GM04503 (cell line): ENCODE data around the gene KMT2C.

Experiments
- DNase-seq: peaks from one replicate; pipeline ENCODE4 v3.0.0-alpha.2; 2012; ENCODE audit warnings: low read depth

KMT2C gene

DNA sequence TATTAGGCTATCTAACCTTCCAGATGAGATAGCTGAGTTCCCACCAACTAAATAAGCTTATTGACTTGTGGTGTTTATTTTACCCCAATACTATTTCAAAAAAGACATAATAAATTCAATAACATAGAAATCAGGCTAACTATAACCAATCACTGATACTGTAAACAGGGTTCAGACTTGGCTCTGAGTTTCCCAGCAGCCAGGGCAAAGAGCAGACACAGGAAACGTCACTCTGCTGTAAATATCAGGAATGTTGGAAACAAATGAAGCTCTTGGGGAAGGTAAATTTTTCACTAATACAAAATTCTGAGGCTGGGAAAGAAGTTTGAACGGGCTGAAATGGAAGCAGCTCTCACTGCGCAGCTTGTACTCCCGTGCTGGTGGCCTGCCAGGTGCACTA lies 295.7 kb downstream of the KMT2C start:
- no peak for DNase-seq

- DNase-seq: no peak
Measured at GRCh38 chr7:152137476-152138025, 298.3 kb downstream of the KMT2C start.

- DNase-seq: no peak
Measured at GRCh38 chr7:152136686-152137085, 299.1 kb downstream of the KMT2C start.

DNA sequence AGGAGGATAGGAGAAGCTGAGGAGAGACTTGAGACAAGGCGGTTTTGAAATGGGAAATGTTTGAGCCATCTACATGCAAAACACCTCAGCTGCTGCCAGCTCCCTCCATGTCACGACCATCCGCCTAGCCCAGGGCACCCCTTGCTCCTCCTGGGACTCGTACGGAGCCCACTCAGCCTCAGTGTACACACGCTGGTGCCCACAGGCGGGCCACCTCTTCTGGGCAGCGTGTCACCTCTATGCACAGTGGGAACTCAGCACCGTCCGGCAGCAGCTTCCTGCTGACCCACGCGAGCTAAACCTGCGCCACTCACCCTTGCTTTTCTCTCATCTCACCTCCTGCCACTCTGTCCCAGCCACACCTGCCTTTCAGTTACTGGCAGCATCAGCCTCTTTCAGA lies 302.0 kb downstream of the KMT2C start:
- no peak for DNase-seq

- DNase-seq: no peak
Measured at GRCh38 chr7:152132812-152133211, 303.0 kb downstream of the KMT2C start.

DNA sequence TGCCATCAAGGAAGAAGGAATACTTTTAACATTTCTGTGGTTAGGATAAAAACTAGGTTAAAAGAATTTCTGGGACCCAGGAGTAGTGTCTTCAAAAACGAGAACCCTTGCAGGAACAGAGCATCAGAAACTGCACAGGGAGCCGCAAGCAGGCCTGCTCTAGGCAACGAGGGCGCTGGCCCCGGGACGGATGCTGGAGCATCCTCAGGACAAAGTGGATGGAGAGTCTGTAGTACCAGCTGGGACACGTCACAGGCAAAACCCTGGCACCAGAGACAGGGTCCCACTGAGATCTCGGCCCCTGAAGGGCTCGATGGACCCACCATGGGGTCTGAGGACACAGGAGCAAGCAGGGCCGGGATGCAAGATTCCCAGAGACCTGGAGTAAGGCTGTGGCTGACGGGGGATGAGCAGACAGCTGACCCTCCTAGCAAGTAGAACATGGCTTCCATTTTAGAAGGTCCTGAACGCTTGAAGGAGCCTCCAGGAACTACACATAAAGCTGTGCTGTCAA lies 303.8 kb downstream of the KMT2C start:
- DNase-seq: no peak

GRCh38 chr7:152130658-152131590 lies 304.9 kb downstream of the KMT2C start:
- no peak for DNase-seq

GRCh38 chr7:152129682-152130081 lies 306.1 kb downstream of the KMT2C start:
- DNase-seq: no peak

DNA sequence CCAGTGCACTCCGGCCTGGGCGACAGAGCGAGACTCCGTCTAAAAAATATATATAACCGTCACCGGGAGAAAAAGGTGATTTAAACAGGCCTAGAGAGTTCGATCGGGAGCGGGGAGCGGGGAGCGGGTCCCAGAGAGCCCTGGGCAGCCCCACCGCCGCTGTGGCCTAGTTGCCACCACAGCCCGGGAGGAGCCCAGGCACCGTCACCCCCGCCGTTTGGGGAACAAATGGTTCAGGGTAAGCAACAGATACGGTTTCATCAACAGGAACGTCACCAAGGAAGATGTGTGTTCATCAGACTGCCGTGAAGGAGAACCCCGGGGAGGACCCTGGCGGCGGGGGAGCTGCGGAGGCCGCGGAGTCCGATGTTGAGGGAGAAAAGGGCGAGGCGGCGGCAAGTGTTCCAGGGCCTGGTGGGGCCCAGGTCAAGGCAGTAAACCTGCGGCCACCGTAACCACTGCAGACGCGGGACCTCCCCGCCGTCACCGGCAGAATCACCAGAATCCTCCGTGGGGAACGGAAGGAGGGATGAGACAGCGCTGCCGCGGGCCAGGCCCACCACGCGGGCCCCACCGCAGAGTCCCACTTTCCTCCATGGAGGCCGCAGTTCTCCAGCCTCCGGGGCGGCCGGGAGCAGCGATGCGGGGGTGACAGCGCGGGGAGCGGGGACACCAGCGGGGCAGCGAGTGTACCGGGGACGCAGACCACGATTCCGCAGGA lies 306.9 kb downstream of the KMT2C start:
- DNase-seq: no peak

- no peak for DNase-seq
Measured at GRCh38 chr7:152128252-152128651, 307.6 kb downstream of the KMT2C start.

DNA sequence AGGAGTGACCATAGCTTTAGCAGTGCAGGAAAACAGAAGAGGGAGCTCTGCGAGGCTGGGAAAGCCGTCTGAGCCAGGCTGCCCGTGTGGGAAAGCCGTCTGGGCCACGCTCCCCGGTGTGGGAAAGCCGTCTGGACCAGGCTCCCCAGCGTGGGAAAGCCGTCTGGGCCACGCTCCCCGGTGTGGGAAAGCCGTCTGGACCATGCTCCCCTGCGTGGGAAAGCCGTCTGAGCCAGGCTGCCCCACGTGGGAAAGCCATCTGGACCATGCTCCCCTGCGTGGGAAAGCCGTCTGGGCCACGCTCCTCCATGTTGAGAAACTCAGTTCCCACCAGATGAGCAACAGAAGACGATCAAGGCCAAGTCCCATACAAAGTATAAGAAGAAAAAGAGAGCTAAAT lies 308.6 kb downstream of the KMT2C start:
- DNase-seq: no peak

DNA sequence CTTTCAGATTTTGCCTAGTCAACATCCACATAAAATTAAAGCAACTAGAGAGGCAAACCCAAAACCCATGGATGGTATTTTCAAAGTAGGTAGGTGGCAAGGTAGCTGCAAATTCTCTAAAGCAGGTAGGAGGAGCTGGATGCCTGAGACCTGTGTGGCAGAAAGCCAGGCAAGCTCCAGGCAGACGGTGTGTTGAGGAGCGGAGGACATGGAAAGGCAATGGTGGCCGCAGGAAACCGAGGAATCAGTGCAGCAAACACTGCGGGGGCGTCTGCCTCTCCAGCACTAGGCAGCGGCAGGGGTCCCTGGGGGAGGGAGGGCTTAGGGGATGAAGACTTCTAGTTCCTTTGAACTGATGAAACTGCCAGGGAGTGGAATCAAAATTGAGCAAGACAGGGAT lies 309.1 kb downstream of the KMT2C start:
- DNase-seq: no peak

DNA sequence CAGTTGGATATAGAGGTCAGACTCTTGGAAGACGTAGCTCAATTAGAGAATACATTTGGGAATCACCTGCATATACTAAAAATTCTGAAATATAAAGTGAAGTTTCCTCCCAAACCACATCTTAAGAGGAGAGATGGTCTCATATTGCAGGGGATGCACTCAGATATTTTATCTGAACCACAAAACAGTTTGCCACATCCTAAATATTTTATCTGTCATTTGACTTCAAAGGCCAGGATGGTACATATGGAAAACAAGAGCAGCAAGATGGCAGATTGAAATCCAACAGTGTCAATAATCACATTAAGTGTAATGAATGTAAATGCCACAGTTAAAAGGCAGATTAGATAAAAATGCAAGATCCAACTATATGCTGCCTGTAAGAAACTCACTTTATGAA lies 313.3 kb downstream of the KMT2C start:
- no peak for DNase-seq

DNA sequence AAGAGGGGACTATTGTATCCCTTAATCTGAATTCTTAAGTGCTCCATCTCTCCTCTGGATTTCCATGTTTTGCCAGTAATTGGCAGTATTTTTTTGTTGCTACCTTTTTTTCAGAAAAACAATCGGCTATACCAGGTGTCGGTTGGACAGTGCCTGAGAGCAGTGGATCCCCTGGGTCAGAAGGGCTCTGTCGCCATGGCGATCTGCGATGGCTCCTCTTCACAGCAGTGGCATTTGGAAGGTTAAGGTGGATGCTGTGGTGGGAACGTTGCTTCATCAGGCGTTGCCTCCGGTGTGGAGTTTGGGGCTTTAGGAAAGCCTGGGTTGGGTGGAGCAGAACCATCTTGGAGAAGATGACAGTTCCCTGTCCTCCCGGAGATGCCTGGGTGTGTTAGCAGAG lies 314.4 kb downstream of the KMT2C start:
- DNase-seq: no peak

DNA sequence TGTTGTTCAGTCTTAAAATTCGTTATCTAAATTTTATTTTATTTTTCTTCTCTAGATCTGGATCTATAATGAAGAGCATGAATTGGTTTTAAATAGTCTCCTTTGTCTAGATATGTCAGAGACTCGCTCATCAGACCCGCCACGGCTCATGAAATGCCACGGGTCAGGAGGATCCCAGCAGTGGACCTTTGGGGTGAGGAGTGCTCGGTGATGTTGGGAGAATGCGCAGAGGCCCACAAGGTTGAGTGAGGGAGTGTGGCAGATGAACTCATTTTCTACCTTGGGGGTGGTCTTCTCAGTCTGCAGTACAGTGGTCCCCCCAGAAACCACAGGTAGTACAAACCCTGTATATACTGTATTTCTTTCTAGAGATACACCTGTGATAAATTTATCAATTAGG lies 315.0 kb downstream of the KMT2C start:
- DNase-seq: no peak

GRCh38 chr7:152120210-152120609 lies 315.6 kb downstream of the KMT2C start:
- DNase-seq: no peak

GRCh38 chr7:152117356-152117755 lies 318.4 kb downstream of the KMT2C start:
- no peak for DNase-seq

GRCh38 chr7:152115021-152115718 lies 320.6 kb downstream of the KMT2C start:
- DNase-seq: no peak

DNA sequence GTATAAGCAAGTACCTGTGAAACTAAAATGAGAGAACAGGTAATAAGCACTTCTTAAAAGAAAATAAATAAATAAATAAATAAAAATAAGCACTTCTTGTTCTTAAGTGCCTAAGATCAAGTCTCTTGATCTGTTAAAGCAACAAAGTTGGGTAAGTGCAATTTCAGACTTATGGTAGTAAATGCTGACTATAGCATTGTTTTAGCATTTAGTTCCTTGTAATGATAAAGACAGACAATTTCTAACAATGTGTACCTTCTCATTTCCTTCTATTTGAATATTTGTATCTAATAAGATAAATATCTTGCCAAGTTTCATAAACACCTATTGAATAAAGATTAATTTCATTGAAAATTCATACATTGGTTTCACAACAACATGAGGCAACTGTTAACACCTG lies 323.0 kb downstream of the KMT2C start:
- DNase-seq: no peak

- no peak for DNase-seq
Measured at GRCh38 chr7:152108359-152108758, 327.4 kb downstream of the KMT2C start.

- DNase-seq: no peak
Measured at GRCh38 chr7:152107945-152108344, 327.9 kb downstream of the KMT2C start.

GRCh38 chr7:152106990-152107389 lies 328.8 kb downstream of the KMT2C start:
- no peak for DNase-seq
